Activated B cell treated with CpG ODN at 0.5 μM for 24 hours (primary cell): ENCODE data around the gene ADD2. TPM values are rescaled to one million over a fixed set of nuclear protein-coding genes. Genes with fewer than 3 reads are reported as not detected.

ENCODE experiments used
- ATAC-seq: fragments of 200-7000 bp; cut with Tn5 transposase; one replicate; pipeline ENCODE4 v1.10.0; 2021; ENCODE audit warnings: low read depth, mild to moderate bottlenecking, moderate library complexity
- CTCF ChIA-PET: fragments of 350-600 bp; sonication (Branson Sonifier 250); formaldehyde crosslinking; loops from one replicate; lab custom pipeline; 2021; ENCODE audit warnings: antibody characterized with exemption; lab: Charles Lee
- POLR2A ChIA-PET: fragments of 350-600 bp; sonication (Branson Sonifier 250); formaldehyde crosslinking; loops from one replicate; lab custom pipeline; 2021; ENCODE audit warnings: antibody characterized with exemption; lab: Charles Lee
- DNase-seq: peaks from one replicate; pipeline ENCODE4 v3.0.0; 2022
- H3K27ac Mint-ChIP-seq: one replicate; pipeline ENCODE4 v1.8.0; 2020; ENCODE audit warnings: mixed read lengths
- H3K27me3 Mint-ChIP-seq: one replicate; pipeline ENCODE4 v1.8.0; 2021; ENCODE audit warnings: mixed read lengths
- H3K36me3 Mint-ChIP-seq: one replicate; pipeline ENCODE4 v1.8.0; 2021; ENCODE audit warnings: low read depth, mixed read lengths
- H3K4me1 Mint-ChIP-seq: one replicate; pipeline ENCODE4 v1.8.0; 2021; ENCODE audit warnings: mixed read lengths
- H3K4me3 Mint-ChIP-seq: one replicate; pipeline ENCODE4 v1.8.0; 2020; ENCODE audit warnings: mild to moderate bottlenecking, mixed read lengths
- H3K9me3 Mint-ChIP-seq: one replicate; pipeline ENCODE4 v1.8.0; 2020; ENCODE audit warnings: mixed read lengths
- CTCF ChIP-seq: fragments of 200-600 bp; IDR thresholded peaks from one replicate; pipeline ENCODE4 v1.8.0; 2022; ENCODE audit warnings: antibody characterized with exemption, mild to moderate bottlenecking
- intact Hi-C: fragments of 100-400 bp; cut with micrococcal nuclease; formaldehyde crosslinking; loops from one replicate; pipeline ENCODE4 v1.15.1; 2024
- total RNA-seq: library from RNA; stranded (reverse); gene quantifications from 2 replicates; pipeline ENCODE4 v1.2.3, GENCODE V29; 2022

Gene ADD2
- total RNA-seq, 1 donor from 2014 or later: 12.5 TPM

GRCh38 chr2:70663411-70663810 lies 104.6 kb downstream of the ADD2 start:
- CTCF ChIA-PET: no interaction called here
- Mint-ChIP-seq H3K36me3 (peaks cover 26% of the 10 kb centered on the region), H3K4me1 (peaks cover 2% of the 10 kb centered on the region), H3K27ac (no peak overlapping the region), H3K9me3 (no peaks in the 10 kb centered on the region), H3K27me3 (no peaks in the 10 kb centered on the region), H3K4me3 (no peak overlapping the region)
- no peak for ATAC-seq
- TF ChIP-seq CTCF: no peak
- intact Hi-C loops: no loop called here
- DNase-seq: no peak
- POLR2A ChIA-PET: no interaction called here

- H3K4me3 Mint-ChIP-seq: no peak overlapping the region
- H3K27ac Mint-ChIP-seq: no peak overlapping the region
- no peak for ATAC-seq
- peaks cover 14% of the 10 kb centered on the region for H3K36me3 Mint-ChIP-seq
- intact Hi-C loops: loop anchor here (5.0 kb wide), 1 partner anchor 108 kb away; the partner anchor contains the start of gene ADD2
- H3K4me1 Mint-ChIP-seq: peaks cover 1% of the 10 kb centered on the region
- TF ChIP-seq CTCF: no peak
- DNase-seq: no peak
- no peaks in the 10 kb centered on the region for H3K9me3 Mint-ChIP-seq
- ChIA-PET CTCF (no interaction called here), POLR2A (no interaction called here)
- H3K27me3 Mint-ChIP-seq: peaks cover 3% of the 10 kb centered on the region
These were observed 108.4 kb downstream of the ADD2 start for GRCh38 chr2:70659551-70659950.

GRCh38 chr2:70658476-70658875 lies 109.5 kb downstream of the ADD2 start:
- intact Hi-C loops: loop anchor here (5.0 kb wide), 1 partner anchor 109 kb away; the partner anchor contains the start of gene ADD2

GRCh38 chr2:70657246-70657645 lies 110.8 kb downstream of the ADD2 start:
- intact Hi-C loops: loop anchor here (5.0 kb wide), 1 partner anchor 110 kb away; the partner anchor contains the start of gene ADD2
- ChIA-PET POLR2A (no interaction called here), CTCF (no interaction called here)
- no peaks in the 10 kb centered on the region for H3K9me3 Mint-ChIP-seq
- TF ChIP-seq CTCF: no peak
- no peak overlapping the region for H3K4me3 Mint-ChIP-seq
- no peak overlapping the region for H3K27ac Mint-ChIP-seq
- no peaks in the 10 kb centered on the region for H3K4me1 Mint-ChIP-seq
- DNase-seq (no peak), ATAC-seq (no peak)
- peaks cover 15% of the 10 kb centered on the region for H3K27me3 Mint-ChIP-seq
- peaks cover 2% of the 10 kb centered on the region for H3K36me3 Mint-ChIP-seq

More at GRCh38 chr2:70658476-70658875, 109.5 kb downstream of the ADD2 start:
- TF ChIP-seq CTCF: no peak
- ATAC-seq (no peak), DNase-seq (no peak)
- H3K36me3 Mint-ChIP-seq: peaks cover 10% of the 10 kb centered on the region
- no peak overlapping the region for H3K4me3 Mint-ChIP-seq
- H3K9me3 Mint-ChIP-seq: no peaks in the 10 kb centered on the region
- no peak overlapping the region for H3K27ac Mint-ChIP-seq
- no peaks in the 10 kb centered on the region for H3K4me1 Mint-ChIP-seq
- CTCF ChIA-PET: no interaction called here
- H3K27me3 Mint-ChIP-seq: peaks cover 11% of the 10 kb centered on the region
- POLR2A ChIA-PET: no interaction called here

GRCh38 chr2:70656421-70657010 lies 111.5 kb downstream of the ADD2 start:
- peaks cover 23% of the 10 kb centered on the region for H3K27me3 Mint-ChIP-seq
- intact Hi-C loops: loop anchor here (5.0 kb wide), 1 partner anchor 111 kb away; the partner anchor contains the start of gene ADD2
- no peak overlapping the region for H3K27ac Mint-ChIP-seq
- H3K4me1 Mint-ChIP-seq: no peaks in the 10 kb centered on the region
- ChIA-PET POLR2A (interaction anchor here (0.6 kb wide), 1 partner anchor 354 kb away, joined by 6 read pairs; no protein-coding TSS in a partner anchor), CTCF (interaction anchor here (1.0 kb wide), 1 partner anchor 111 kb away, joined by 3 read pairs; the partner anchor contains the start of gene ADD2)
- no peak for TF ChIP-seq CTCF
- H3K4me3 Mint-ChIP-seq: no peak overlapping the region
- DNase-seq (no peak), ATAC-seq (no peak)
- peaks cover 1% of the 10 kb centered on the region for H3K9me3 Mint-ChIP-seq
- peaks cover under 1% of the 10 kb centered on the region for H3K36me3 Mint-ChIP-seq
